IMR-90 (cell line): ENCODE results near the gene CLEC10A.

Experiments used
- MAZ ChIP-seq: IDR thresholded peaks from 2 replicates; pipeline ENCODE4 v1.6.1; 2012; ENCODE audit warnings: low read depth, mild to moderate bottlenecking, low read length, improper control_type of control experiment, moderate library complexity, borderline replicate concordance
- TF ChIP-seq, protein P1 (sequence below): conservative IDR thresholded peaks from 2 replicates; pipeline ENCODE4 v1.5.1; 2012; ENCODE audit warnings: mild to moderate bottlenecking, low read depth, low read length, improper control_type of control experiment

DNA sequence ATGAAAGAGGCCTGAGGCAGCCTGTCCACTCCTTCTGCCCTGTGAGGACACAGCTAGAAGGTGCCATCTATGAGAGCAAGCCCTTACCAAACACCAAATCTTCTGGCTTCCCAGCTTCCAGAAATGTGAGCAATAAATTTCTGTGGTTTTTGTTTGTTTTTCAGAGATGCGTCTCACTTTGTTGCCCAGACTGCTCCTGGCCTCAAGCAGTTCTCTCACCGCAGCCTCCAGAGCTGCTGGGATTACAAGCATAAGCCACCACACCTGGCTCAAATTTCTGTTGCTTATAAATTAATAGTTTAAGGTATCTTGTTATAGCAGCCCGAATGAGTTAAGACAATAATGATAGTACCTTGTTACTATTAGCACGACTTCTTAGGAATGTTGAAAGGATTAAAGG lies 23.7 kb downstream of the CLEC10A start:
- no peak for TF ChIP-seq MAZ
- TF ChIP-seq, protein P1, sequence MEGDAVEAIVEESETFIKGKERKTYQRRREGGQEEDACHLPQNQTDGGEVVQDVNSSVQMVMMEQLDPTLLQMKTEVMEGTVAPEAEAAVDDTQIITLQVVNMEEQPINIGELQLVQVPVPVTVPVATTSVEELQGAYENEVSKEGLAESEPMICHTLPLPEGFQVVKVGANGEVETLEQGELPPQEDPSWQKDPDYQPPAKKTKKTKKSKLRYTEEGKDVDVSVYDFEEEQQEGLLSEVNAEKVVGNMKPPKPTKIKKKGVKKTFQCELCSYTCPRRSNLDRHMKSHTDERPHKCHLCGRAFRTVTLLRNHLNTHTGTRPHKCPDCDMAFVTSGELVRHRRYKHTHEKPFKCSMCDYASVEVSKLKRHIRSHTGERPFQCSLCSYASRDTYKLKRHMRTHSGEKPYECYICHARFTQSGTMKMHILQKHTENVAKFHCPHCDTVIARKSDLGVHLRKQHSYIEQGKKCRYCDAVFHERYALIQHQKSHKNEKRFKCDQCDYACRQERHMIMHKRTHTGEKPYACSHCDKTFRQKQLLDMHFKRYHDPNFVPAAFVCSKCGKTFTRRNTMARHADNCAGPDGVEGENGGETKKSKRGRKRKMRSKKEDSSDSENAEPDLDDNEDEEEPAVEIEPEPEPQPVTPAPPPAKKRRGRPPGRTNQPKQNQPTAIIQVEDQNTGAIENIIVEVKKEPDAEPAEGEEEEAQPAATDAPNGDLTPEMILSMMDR = no peak
